Endothelial cell (in vitro differentiated cells): Measurements from ENCODE around the gene LDAH. TPM values are rescaled to one million over a fixed set of nuclear protein-coding genes. Genes with fewer than 3 reads are reported as not detected.

Experiments used
- DNase-seq: peaks from one replicate; pipeline ENCODE4 v3.0.0; 2021; ENCODE audit warnings: low spot score
- H3K27ac Mint-ChIP-seq: one replicate; pipeline ENCODE4 v1.8.0; 2021; ENCODE audit warnings: mixed read lengths, inconsistent platforms; ENCODE audit not compliant: unreplicated experiment
- H3K27me3 Mint-ChIP-seq: one replicate; pipeline ENCODE4 v1.8.0; 2021; ENCODE audit warnings: mild to moderate bottlenecking, moderate library complexity, mixed read lengths, inconsistent platforms; ENCODE audit not compliant: unreplicated experiment
- H3K36me3 Mint-ChIP-seq: one replicate; pipeline ENCODE4 v1.8.0; 2021; ENCODE audit warnings: mild to moderate bottlenecking, low read depth, mixed read lengths, inconsistent platforms; ENCODE audit not compliant: unreplicated experiment
- H3K4me1 Mint-ChIP-seq: one replicate; pipeline ENCODE4 v1.8.0; 2021; ENCODE audit warnings: mild to moderate bottlenecking, mixed read lengths, inconsistent platforms; ENCODE audit not compliant: unreplicated experiment
- H3K4me3 Mint-ChIP-seq: one replicate; pipeline ENCODE4 v1.8.0; 2021; ENCODE audit warnings: mild to moderate bottlenecking, mixed read lengths, inconsistent platforms; ENCODE audit not compliant: unreplicated experiment
- H3K9me3 Mint-ChIP-seq: one replicate; pipeline ENCODE4 v1.8.0; 2021; ENCODE audit warnings: mixed read lengths, inconsistent platforms; ENCODE audit not compliant: unreplicated experiment
- total RNA-seq: library from RNA; stranded (reverse); fragmentation: NEBNext Ultra II Directional; extraction: Animal tissue kit (Norgen Biotek cat#: 25700); gene quantifications from one replicate; pipeline ENCODE4 v1.2.1, GENCODE V29; 2021; ENCODE audit not compliant: unreplicated experiment
- TF ChIP-seq, protein P1 (sequence below): fragments of 200-600 bp; sonication (generic); IDR thresholded peaks from one replicate; pipeline ENCODE4 v1.5.0; 2021; ENCODE audit warnings: antibody characterized with exemption; ENCODE audit not compliant: unreplicated experiment

LDAH gene
- total RNA-seq, 1 donor from 2014 or later, result 21.9 TPM

DNA sequence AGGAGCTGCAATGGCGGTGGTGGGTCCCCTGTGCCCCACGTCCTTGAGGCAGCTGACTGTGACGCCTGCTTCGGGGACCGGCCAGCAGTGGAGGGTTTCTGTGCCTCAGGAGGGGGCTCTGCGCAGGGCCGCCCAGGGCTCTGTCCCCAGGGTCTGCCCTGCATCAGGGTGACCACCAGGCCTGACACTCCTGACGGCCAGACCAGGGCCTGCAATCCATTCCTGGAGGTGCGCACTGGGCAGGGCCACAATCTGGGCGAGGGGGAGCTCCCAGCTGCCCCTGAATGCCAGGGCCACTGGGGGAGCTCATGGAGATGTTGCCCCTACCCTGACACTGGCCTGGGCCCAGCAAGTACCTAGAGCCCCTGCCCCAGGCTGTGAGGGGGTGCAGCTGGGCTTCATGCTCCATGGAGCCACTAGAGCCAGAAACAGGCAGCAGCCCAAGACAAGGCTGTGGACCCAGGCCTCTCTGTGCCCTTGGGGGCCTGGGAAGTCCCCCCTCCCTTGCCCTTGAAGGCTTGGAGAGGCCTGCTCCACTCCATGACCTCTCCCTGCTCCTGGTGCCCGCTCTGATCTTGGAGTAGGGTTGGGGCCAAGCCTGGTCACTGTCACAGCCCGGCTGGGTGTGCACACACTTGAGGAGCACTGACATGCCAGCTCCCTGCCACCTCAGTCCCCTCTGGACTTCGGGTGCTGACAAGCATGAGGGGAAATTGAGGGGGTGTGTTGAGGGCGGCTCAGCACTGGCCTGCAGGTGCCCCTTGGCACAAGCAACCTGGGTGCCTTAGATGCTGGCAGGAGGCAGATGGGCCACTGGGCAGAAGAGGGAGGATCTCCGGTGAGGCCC, 55.9 kb downstream of the LDAH start:
- no peaks in the 10 kb centered on the region for H3K9me3 Mint-ChIP-seq
- no peaks in the 10 kb centered on the region for H3K4me1 Mint-ChIP-seq
- DNase-seq, result no peak
- TF ChIP-seq, protein P1, sequence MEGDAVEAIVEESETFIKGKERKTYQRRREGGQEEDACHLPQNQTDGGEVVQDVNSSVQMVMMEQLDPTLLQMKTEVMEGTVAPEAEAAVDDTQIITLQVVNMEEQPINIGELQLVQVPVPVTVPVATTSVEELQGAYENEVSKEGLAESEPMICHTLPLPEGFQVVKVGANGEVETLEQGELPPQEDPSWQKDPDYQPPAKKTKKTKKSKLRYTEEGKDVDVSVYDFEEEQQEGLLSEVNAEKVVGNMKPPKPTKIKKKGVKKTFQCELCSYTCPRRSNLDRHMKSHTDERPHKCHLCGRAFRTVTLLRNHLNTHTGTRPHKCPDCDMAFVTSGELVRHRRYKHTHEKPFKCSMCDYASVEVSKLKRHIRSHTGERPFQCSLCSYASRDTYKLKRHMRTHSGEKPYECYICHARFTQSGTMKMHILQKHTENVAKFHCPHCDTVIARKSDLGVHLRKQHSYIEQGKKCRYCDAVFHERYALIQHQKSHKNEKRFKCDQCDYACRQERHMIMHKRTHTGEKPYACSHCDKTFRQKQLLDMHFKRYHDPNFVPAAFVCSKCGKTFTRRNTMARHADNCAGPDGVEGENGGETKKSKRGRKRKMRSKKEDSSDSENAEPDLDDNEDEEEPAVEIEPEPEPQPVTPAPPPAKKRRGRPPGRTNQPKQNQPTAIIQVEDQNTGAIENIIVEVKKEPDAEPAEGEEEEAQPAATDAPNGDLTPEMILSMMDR, result no peak
- no peak overlapping the region for H3K27ac Mint-ChIP-seq
- H3K27me3 Mint-ChIP-seq, result peaks cover 2% of the 10 kb centered on the region
- H3K4me3 Mint-ChIP-seq, result no peak overlapping the region
- peaks cover 10% of the 10 kb centered on the region for H3K36me3 Mint-ChIP-seq

GRCh38 chr2:20766213-20766612, 56.7 kb downstream of the LDAH start:
- TF ChIP-seq, protein P1, result no peak
- no peaks in the 10 kb centered on the region for H3K4me1 Mint-ChIP-seq
- H3K27ac Mint-ChIP-seq, result no peak overlapping the region
- no peak for DNase-seq
- no peak overlapping the region for H3K4me3 Mint-ChIP-seq
- peaks cover 2% of the 10 kb centered on the region for H3K27me3 Mint-ChIP-seq
- H3K36me3 Mint-ChIP-seq, result peaks cover 10% of the 10 kb centered on the region
- no peaks in the 10 kb centered on the region for H3K9me3 Mint-ChIP-seq

- TF ChIP-seq, protein P1, result no peak
- Mint-ChIP-seq H3K4me3 (no peak overlapping the region), H3K4me1 (peaks cover 2% of the 10 kb centered on the region), H3K9me3 (no peaks in the 10 kb centered on the region), H3K27ac (no peak overlapping the region), H3K27me3 (peaks cover 2% of the 10 kb centered on the region), H3K36me3 (peaks cover 9% of the 10 kb centered on the region)
- no peak for DNase-seq
Observed at GRCh38 chr2:20762945-20763683, 59.8 kb downstream of the LDAH start.

DNA sequence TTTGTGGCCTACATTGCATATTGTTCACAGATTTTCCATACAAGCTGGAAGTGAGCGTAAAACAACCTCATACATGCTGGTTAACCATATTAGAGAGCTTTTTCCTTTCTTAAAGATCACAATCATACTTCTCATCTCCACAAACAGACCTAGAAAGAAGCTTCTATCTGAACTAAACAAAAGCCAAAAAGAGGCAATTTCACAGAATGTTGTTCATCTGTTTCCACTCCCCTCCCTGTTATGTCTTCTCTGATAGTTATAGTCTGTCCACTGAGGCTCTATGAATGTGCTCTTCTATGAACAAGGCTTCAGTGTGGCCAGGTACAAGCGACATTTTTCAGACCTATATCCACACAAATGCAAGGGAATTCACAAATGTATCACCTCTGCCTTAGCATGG, 63.4 kb downstream of the LDAH start:
- no peak for DNase-seq
- H3K9me3 Mint-ChIP-seq, result no peaks in the 10 kb centered on the region
- TF ChIP-seq, protein P1, result no peak
- peaks cover 9% of the 10 kb centered on the region for H3K36me3 Mint-ChIP-seq
- peaks cover 2% of the 10 kb centered on the region for H3K4me1 Mint-ChIP-seq
- peaks cover 2% of the 10 kb centered on the region for H3K27me3 Mint-ChIP-seq
- no peak overlapping the region for H3K27ac Mint-ChIP-seq
- H3K4me3 Mint-ChIP-seq, result no peak overlapping the region

DNA sequence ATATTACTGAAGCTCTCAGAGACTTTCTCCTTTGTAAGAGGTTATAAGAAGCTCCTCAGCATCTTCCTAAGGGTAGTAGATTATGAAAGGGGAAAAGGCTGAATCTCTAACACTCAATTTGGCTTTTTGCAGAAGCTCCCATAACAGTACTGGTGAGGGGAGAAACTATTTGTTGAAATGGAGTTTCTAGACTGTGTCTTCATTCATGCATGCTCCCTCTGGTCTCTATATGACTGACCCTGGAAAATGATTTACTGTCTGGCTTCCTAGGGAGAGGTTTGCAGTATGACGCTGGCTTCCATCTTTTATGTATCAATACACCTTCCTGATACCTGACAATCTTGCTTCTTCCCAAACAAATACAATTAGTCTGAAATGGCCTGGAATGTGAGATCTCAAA, 63.9 kb downstream of the LDAH start:
- no peak overlapping the region for H3K4me3 Mint-ChIP-seq
- H3K9me3 Mint-ChIP-seq, result no peaks in the 10 kb centered on the region
- H3K36me3 Mint-ChIP-seq, result peaks cover 9% of the 10 kb centered on the region
- no peak overlapping the region for H3K27ac Mint-ChIP-seq
- no peak for DNase-seq
- H3K4me1 Mint-ChIP-seq, result peaks cover 2% of the 10 kb centered on the region
- TF ChIP-seq, protein P1, result no peak
- H3K27me3 Mint-ChIP-seq, result peaks cover 2% of the 10 kb centered on the region
